HEK293 (cell line): ENCODE results near the gene LDLRAD4.

Experiments used
- CTCF ChIA-PET: fragments of 350-600 bp; formaldehyde crosslinking; extraction: SDS; loops from one replicate; lab custom pipeline; 2021; ENCODE audit warnings: antibody characterized with exemption; lab: Yijun Ruan, JAX
- POLR2A ChIA-PET: fragments of 300-600 bp; formaldehyde crosslinking; extraction: SDS; loops from one replicate; lab custom pipeline; 2020; ENCODE audit warnings: antibody characterized with exemption, inconsistent platforms; lab: Yijun Ruan, JAX
- H3K27ac ChIP-seq: fragments of 200-500 bp; sonication (Bioruptor generic); 2 replicates; pipeline ENCODE4 v1.5.1; 2014; ENCODE audit warnings: low read depth, low read length, control low read depth, inconsistent platforms; ENCODE audit errors: extremely low read depth
- H3K36me3 ChIP-seq, 2 experiments: fragments of 200-500 bp in 1 of 2; sonication (Bioruptor generic) in 1 of 2; 1 replicate in 1 of 2; 2 replicates in 1 of 2; pipeline ENCODE4 v1.5.1; 2014 to 2017; ENCODE audit warnings: inconsistent platforms in 2 of 2, low read length in 2 of 2; ENCODE audit not compliant: control insufficient read depth in 2 of 2, insufficient read depth in 1 of 2
- H3K4me1 ChIP-seq: fragments of 200-500 bp; sonication (Bioruptor generic); 2 replicates; pipeline ENCODE4 v1.5.1; 2014; ENCODE audit warnings: mild to moderate bottlenecking, low read length, inconsistent platforms; ENCODE audit not compliant: control insufficient read depth, insufficient read depth
- H3K4me3 ChIP-seq: 2 replicates; pipeline ENCODE4 v1.5.1; 2011; ENCODE audit warnings: low read depth, mild to moderate bottlenecking, control low read depth, low read length, moderate library complexity
- H3K9me3 ChIP-seq: fragments of 200-500 bp; sonication (Bioruptor generic); 2 replicates; pipeline ENCODE4 v1.5.1; 2014; ENCODE audit warnings: low read depth, low read length, inconsistent platforms; ENCODE audit not compliant: control insufficient read depth, insufficient read depth
- GLIS2 ChIP-seq: fragments of 450-650 bp; formaldehyde crosslinking; IDR thresholded peaks from 2 replicates; pipeline ENCODE4 v1.5.1; 2016; ENCODE audit warnings: missing biosample characterization, missing genetic modification characterization
- HOXC10 ChIP-seq: sonication (generic); formaldehyde crosslinking; IDR thresholded peaks from 2 replicates; pipeline ENCODE4 v1.8.1; 2023; ENCODE audit warnings: mild to moderate bottlenecking, missing genetic modification reagents
- HOXD13 ChIP-seq: sonication (generic); formaldehyde crosslinking; IDR thresholded peaks from 2 replicates; pipeline ENCODE4 v1.8.0; 2022; ENCODE audit warnings: missing genetic modification reagents, borderline replicate concordance
- INSM2 ChIP-seq: fragments of 450-650 bp; formaldehyde crosslinking; IDR thresholded peaks from 2 replicates; pipeline ENCODE4 v1.5.1; 2016; ENCODE audit warnings: missing biosample characterization, missing genetic modification characterization
- KLF1 ChIP-seq: fragments of 450-650 bp; formaldehyde crosslinking; IDR thresholded peaks from 2 replicates; pipeline ENCODE4 v1.5.1; 2016; ENCODE audit warnings: missing biosample characterization, missing genetic modification characterization
- KLF10 ChIP-seq: fragments of 450-650 bp; IDR thresholded peaks from 2 replicates; pipeline ENCODE4 v1.5.1; 2018; ENCODE audit warnings: missing biosample characterization, mild to moderate bottlenecking, missing genetic modification characterization
- PRDM10 ChIP-seq: fragments of 450-650 bp; formaldehyde crosslinking; IDR thresholded peaks from 2 replicates; pipeline ENCODE4 v1.5.1; 2016; ENCODE audit warnings: missing biosample characterization, missing genetic modification characterization
- PRDM6 ChIP-seq: fragments of 450-650 bp; formaldehyde crosslinking; IDR thresholded peaks from 2 replicates; pipeline ENCODE4 v1.5.1; 2017; ENCODE audit warnings: missing biosample characterization, missing genetic modification characterization
- TRIM28 ChIP-seq: IDR thresholded peaks from 2 replicates; pipeline ENCODE4 v1.6.1; 2011; ENCODE audit warnings: low read length, control low read depth, borderline replicate concordance
- ZFP41 ChIP-seq: fragments of 450-650 bp; formaldehyde crosslinking; IDR thresholded peaks from 2 replicates; pipeline ENCODE4 v1.5.1; 2016; ENCODE audit warnings: missing biosample characterization, missing genetic modification characterization, borderline replicate concordance
- ZNF112 ChIP-seq: fragments of 450-650 bp; formaldehyde crosslinking; IDR thresholded peaks from 2 replicates; pipeline ENCODE4 v1.5.0; 2017; ENCODE audit warnings: missing biosample characterization, missing genetic modification characterization
- ZNF18 ChIP-seq: fragments of 450-650 bp; formaldehyde crosslinking; IDR thresholded peaks from 2 replicates; pipeline ENCODE4 v1.5.1; 2016; ENCODE audit warnings: missing biosample characterization, missing genetic modification characterization
- ZNF223 ChIP-seq: fragments of 450-650 bp; formaldehyde crosslinking; IDR thresholded peaks from 2 replicates; pipeline ENCODE4 v1.5.1; 2016; ENCODE audit warnings: missing biosample characterization, missing genetic modification characterization
- ZNF23 ChIP-seq: fragments of 450-650 bp; formaldehyde crosslinking; IDR thresholded peaks from 2 replicates; pipeline ENCODE4 v1.5.1; 2016; ENCODE audit warnings: missing biosample characterization, missing genetic modification characterization, borderline replicate concordance
- ZNF248 ChIP-seq: fragments of 450-650 bp; formaldehyde crosslinking; IDR thresholded peaks from 2 replicates; pipeline ENCODE4 v1.5.1; 2017; ENCODE audit warnings: missing biosample characterization, missing genetic modification characterization
- ZNF280D ChIP-seq: fragments of 450-650 bp; formaldehyde crosslinking; IDR thresholded peaks from 2 replicates; pipeline ENCODE4 v1.5.1; 2016; ENCODE audit warnings: missing biosample characterization, missing genetic modification characterization
- ZNF501 ChIP-seq: fragments of 450-650 bp; formaldehyde crosslinking; IDR thresholded peaks from 2 replicates; pipeline ENCODE4 v1.5.1; 2016; ENCODE audit warnings: missing biosample characterization, missing genetic modification characterization
- ZNF521 ChIP-seq: fragments of 450-650 bp; formaldehyde crosslinking; IDR thresholded peaks from 2 replicates; pipeline ENCODE4 v1.5.1; 2017; ENCODE audit warnings: missing biosample characterization, mild to moderate bottlenecking, missing genetic modification characterization
- ZNF530 ChIP-seq: fragments of 450-650 bp; formaldehyde crosslinking; IDR thresholded peaks from 2 replicates; pipeline ENCODE4 v1.5.1; 2016; ENCODE audit warnings: low read depth, missing biosample characterization, missing genetic modification characterization
- ZNF544 ChIP-seq: fragments of 450-650 bp; formaldehyde crosslinking; IDR thresholded peaks from 2 replicates; pipeline ENCODE4 v1.5.0; 2017; ENCODE audit warnings: missing biosample characterization, missing genetic modification characterization
- ZNF610 ChIP-seq: fragments of 450-650 bp; formaldehyde crosslinking; IDR thresholded peaks from 2 replicates; pipeline ENCODE4 v1.5.1; 2016; ENCODE audit warnings: missing biosample characterization, missing genetic modification characterization, borderline replicate concordance
- ZNF645 ChIP-seq: fragments of 450-650 bp; formaldehyde crosslinking; IDR thresholded peaks from 2 replicates; pipeline ENCODE4; 2016; ENCODE audit warnings: missing biosample characterization, missing genetic modification characterization
- ZSCAN5A ChIP-seq: fragments of 450-650 bp; formaldehyde crosslinking; IDR thresholded peaks from 2 replicates; pipeline ENCODE4 v1.5.1; 2016; ENCODE audit warnings: missing biosample characterization, missing genetic modification characterization

The LDLRAD4 gene

GRCh38 chr18:13218368-13218991 is at the start of gene LDLRAD4:
Gene LDLRAD4 (plus strand): TSS chr18:13218760.
- Histone ChIP-seq H3K4me3 (peak within 1 kb of the TSS; percentile 71), H3K27ac (peak within 1 kb of the TSS; percentile 86), H3K4me1 (peaks cover 50% of the 10 kb centered on the region), H3K36me3 (no peaks in the 10 kb centered on the region), H3K9me3 (no peaks in the 10 kb centered on the region)
- ChIA-PET POLR2A (interaction anchor here (0.5 to 1.6 kb wide), 4 partner anchors 84 to 966 kb away, joined by 3 to 4 read pairs (median 4); no protein-coding TSS in a partner anchor), CTCF (interaction anchor here (1.2 kb wide), 1 partner anchor 402 kb away, joined by 3 read pairs; no protein-coding TSS in a partner anchor)
- TF ChIP-seq KLF10 (tag by site-specific recombination): no peak
- no peak for TF ChIP-seq PRDM6 (tag by site-specific recombination)
- TF ChIP-seq TRIM28: no peak
- TF ChIP-seq HOXC10 (CRISPR knock-in tag): no peak
- no peak for TF ChIP-seq ZFP41 (tag by site-specific recombination)
- TF ChIP-seq ZNF280D: no peak
- 0 out of 2 replicates have a peak, but pooled peaks have one; percentile 48 for TF ChIP-seq GLIS2 (tag by site-specific recombination)
- TF ChIP-seq KLF1 (tag by site-specific recombination): no peak
- no peak for TF ChIP-seq HOXD13
- TF ChIP-seq ZNF501 (tag by site-specific recombination): no peak; the same call in 1 of the 2 replicates
- no peak for TF ChIP-seq ZNF23 (tag by site-specific recombination)
- no peak for TF ChIP-seq ZNF521 (tag by site-specific recombination)
- TF ChIP-seq ZSCAN5A (tag by site-specific recombination): no peak
- no peak for TF ChIP-seq ZNF248
- TF ChIP-seq PRDM10 (tag by site-specific recombination): no peak
- no peak for TF ChIP-seq ZNF112 (tag by site-specific recombination)
- TF ChIP-seq ZNF610: no peak
- TF ChIP-seq ZNF223 (tag by site-specific recombination): no peak
- TF ChIP-seq ZNF544 (tag by site-specific recombination): no peak
- no peak for TF ChIP-seq ZNF530 (tag by site-specific recombination)
- no peak for TF ChIP-seq ZNF18 (tag by site-specific recombination)
- no peak for TF ChIP-seq INSM2 (tag by site-specific recombination)
- TF ChIP-seq ZNF645 (tag by site-specific recombination): no peak
